Skin of body (tissue), 3 donors: ENCODE measurements around the gene HSP90AA1. TPM values are rescaled to one million over a fixed set of nuclear protein-coding genes. Genes with fewer than 3 reads are reported as not detected.

Source experiments
- DNase-seq: peaks from one replicate; lab custom pipeline; 2025; lab: John Stamatoyannopoulos, UW
- small RNA-seq: library from RNA; depleted of rRNA; stranded (forward); fragments of <200 nt; gene quantifications from one replicate; pipeline ENCODE3, GENCODE V24; 2014; ENCODE audit warnings: low replicate concordance
- total RNA-seq: library from RNA; depleted of rRNA; stranded (reverse); fragments of >200 nt; gene quantifications from one replicate; pipeline ENCODE4 v1.2.3, GENCODE V29; 2014

HSP90AA1 gene
- total RNA-seq, 1 donor from 2014 or later = 339 TPM

DNA sequence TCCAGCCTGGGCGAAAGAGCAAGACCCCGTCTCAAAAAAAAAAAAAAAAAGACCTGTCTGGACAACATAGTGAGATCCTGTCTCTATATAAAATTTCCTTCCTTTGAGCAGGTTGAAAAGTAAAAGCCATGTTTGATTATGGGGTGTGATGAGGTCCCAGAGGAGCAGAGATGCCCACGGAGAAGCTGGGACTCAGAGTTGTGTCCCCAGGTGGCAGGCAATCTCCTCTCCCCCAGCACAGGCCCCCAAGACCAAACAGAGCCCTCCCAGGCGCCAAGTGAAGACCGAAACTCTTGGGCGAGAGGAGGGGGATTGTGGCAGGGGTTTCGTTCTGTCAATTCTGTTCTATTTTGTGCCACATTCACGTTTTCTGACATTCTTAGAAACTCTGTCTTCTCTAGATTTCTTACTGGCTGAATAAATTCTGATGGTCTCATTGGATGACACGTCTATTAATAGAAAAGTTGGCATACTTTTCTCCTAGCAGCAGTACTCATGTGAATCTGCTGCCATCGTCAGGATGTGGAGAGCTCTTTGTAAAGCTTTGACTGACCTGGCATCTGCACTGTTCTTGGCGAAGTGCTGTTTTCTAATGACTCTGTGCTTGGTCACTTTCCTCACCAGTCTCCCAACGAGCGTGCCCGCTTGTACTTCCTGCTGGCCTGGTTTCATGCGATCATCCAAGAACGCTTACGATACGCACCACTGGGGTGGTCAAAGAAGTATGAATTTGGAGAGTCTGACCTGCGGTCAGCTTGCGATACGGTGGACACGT, 43.4 kb downstream of the HSP90AA1 start:
- no peak for DNase-seq

- no peak for DNase-seq
Observed at GRCh38 chr14:102042699-102043098, 44.1 kb downstream of the HSP90AA1 start.

DNA sequence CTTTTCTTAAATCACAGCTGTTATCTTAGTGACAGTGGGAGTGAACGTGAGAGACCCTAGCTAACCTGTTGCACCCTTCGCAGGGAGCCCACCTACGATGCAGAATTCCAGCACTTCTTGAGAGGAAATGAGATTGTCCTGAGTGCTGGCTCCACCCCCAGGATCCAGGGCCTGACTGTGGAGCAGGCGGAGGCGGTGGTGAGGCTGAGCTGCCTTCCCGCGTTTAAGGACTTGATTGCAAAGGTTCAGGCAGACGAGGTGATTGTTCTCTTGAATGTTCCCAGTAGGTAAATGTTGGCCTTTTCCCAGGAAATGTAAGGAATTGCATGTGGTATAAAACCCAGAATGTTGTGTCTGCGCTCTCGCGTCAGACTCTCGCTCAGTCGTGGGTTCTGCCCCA, 46.7 kb downstream of the HSP90AA1 start:
- DNase-seq = no peak

GRCh38 chr14:102039157-102039556, 47.7 kb downstream of the HSP90AA1 start:
- no peak for DNase-seq

- no peak for DNase-seq
Observed at GRCh38 chr14:102037686-102038085, 49.2 kb downstream of the HSP90AA1 start.

GRCh38 chr14:102035914-102036313, 50.9 kb downstream of the HSP90AA1 start:
- no peak for DNase-seq

DNA sequence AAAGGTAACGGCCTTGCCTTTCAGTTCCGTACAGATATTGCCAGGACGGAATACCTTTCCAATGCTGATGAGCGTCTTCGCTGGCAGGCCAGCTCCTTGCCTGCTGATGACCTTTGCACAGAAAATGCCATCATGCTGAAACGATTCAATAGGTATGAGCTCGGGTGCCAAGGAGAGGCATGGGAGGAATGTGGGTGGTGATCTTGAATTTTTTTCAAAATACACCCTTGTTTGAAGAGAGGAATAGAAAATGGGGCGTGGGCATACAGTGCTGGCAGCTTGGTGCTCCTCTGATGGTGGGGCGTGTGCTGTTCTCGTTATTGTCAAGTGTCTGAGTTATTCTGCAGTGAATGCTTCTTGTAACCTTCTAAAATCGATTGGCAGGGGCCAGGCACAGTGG, 52.5 kb downstream of the HSP90AA1 start:
- DNase-seq = no peak

DNA sequence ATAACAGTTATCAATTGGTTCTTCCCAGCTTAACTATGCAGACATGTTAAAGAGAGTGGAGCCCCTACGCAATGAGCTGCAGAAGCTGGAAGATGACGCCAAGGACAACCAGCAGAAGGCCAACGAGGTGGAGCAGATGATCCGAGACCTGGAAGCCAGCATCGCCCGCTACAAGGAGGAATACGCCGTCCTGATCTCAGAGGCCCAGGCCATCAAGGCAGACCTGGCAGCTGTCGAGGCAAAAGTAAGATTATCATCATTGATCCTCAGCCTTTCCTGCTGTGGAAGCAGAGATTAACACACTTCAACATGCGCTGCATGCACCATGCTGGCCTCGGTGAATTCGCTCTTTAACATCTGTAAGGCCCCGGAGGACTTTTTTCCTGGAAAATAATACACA, 53.6 kb downstream of the HSP90AA1 start:
- no peak for DNase-seq

Small RNA genes within 50 kb of the gene (small RNA-seq; reads per million reads assigned to genes)
- not detected for gene RN7SL472P

Other genes with a start within 250 kb of the HSP90AA1 start
- 303 TPM for gene DYNC1H1, start 122.5 kb downstream of the HSP90AA1 start, total RNA-seq
- gene WDR20, start 52.9 kb upstream of the HSP90AA1 start, total RNA-seq = 22.3 TPM
- 14.5 TPM for gene MOK, start 218.1 kb upstream of the HSP90AA1 start, total RNA-seq
- gene ZNF839, start 232.7 kb upstream of the HSP90AA1 start, total RNA-seq = 12.1 TPM